Measurements from ENCODE around the gene RNASE3.
"Not testable (repeated sequence)": the region's sequence is repeated elsewhere in the genome, so short reads cannot be mapped to it uniquely, and the experiment has no call there.

RNASE3 gene

DNA sequence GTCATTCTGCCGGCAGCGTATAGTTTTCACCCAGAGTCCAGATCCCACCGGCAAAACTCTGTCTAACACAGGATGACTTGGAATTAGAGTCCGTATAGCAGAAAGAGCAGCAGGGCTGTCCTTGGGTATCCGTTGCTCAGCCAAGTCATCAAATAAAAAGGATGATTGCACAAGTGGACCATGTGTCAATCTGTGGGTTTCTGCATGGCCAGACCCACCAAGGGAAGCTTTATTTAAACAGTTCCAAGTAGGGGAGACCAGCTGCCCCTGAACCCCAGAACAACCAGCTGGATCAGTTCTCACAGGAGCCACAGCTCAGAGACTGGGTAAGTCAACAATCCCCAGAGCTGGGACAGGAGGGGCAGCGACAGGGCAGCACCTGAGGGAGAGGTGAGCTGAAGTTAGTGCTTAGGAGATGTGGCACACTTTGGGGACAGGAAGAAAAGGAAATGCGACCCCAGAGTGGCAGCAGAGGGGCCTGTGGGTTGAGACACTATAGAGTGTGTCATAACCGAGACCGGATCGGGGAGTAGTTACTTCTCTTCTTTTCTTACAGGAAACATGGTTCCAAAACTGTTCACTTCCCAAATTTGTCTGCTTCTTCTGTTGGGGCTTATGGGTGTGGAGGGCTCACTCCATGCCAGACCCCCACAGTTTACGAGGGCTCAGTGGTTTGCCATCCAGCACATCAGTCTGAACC lies at the start of gene RNASE3:
RNASE3 (plus strand) TSS at position 260 of the 700 bp plus-strand sequence; CDS start at position 562, 302 bp downstream.
- not testable (repeated sequence) for DNase-seq

DNA sequence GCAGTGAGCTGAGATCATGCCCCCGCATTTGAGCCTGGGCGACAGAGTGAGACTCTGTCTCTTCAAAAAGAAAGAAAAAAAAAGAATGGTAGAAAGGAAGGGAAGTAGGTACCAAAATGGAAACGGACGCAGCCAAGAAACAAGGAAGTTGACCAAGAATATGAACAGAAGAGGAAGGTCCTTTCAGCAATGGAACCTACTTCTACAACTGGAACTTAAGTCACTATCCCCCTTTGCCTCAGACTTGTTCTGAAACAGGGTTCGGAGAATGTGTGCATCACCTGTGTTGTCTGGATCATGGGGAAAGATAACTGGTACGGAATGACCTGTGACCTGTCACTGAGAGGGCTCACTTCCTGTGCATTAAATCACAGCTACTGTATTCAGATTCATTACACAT lies 44.6 kb upstream of the RNASE3 start:
- DNase-seq: no peak

GRCh38 chr14:20848316-20848954 lies 42.8 kb upstream of the RNASE3 start:
- DNase-seq: no peak

DNA sequence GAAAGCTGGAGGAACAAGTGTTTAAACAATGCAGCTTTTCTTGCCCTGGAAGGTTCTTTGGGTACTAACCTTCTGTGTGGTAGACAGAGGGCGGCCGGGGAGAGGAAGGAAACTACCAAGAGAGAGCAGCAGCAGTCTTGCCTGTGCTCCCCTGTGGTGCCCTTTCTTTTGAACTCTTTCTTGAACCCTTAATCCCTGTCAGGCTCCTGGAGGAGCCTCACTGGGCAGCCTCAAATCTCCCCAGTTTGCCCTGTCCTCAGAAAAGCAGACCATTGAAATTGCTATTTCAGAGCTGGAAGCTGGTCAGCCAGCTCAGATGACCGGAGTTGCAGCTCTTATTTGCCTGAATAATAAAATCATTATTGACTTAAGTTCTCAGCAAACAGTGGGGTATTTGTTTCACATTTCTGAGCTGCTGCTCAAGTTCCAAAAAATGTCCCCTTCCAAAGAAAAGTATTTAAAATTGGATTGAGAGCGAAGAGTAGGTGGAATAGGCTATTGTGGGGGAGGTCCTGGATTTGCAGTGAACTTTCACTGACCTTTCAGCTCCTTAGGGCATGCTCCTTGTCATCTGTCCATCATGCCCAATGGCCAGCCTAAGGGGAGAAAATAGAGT lies 42.1 kb upstream of the RNASE3 start:
- DNase-seq: no peak

DNA sequence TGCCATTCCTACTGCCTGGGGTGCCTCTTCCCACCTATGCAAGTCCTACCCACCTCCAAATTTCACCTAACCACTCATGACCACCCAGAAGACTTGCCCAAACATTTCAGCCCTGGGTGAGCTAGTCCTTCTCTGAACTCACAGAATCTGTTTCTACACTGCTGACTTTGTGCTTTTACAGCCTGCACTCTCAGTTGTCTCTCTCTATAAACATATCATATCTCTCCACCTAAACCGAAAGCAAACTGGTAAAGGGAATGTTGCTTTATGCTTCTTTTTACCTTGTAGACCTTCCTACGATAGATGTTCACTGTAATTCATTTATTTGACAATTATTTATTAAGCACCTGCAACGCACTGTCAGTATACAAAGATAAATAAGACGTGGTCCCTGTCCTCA lies 38.1 kb upstream of the RNASE3 start:
- no peak for DNase-seq

DNA sequence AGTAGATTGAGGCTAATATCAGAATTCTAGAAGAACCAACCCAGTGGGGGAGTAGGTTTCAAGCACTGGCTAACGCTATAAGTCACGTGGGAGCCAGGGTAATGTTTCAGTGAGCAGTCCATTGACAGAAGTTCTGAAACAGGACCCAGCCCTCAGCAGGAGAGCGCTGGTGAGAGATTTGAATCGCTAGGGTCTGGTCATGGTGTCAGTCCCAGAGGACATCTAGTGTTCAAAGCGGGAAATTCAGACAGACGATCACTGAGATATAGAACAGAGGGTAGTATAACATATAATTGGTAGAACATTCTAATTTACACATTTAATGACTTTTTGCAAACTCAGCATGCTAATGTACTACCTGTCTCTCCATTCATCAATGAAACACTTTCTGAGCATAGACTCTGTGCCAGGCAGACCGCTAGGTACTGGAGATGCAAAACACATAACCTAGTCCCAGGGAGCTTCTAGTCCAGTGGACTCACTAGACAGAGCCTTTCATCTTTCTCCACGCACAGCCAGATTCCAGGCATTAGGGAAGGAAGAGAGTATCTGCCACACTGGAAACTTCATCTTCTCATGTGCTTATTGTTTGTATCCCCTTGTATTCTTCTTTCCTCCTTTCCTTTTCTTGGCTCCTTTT lies 35.4 kb upstream of the RNASE3 start:
- peak; percentile 67 for DNase-seq

DNA sequence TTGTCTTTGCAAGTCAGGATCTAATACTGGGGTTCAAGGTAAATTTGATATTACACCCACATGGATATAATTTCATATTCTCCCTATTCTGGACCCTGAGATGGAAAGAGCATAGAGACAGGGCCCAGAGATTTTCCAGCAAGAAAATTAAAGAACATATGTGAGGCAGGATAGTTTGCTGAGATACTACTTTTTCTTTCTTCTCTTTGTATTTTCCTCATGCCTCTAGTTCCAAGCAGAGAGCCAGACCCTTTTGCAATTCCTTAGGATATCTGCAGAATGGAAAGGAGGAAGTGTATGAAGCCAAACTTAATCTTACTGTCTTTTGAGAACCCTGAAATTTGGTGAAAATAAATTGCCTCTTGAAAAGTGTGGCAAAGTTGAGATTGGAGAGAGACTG lies 34.0 kb upstream of the RNASE3 start:
- DNase-seq: no peak

GRCh38 chr14:20857630-20858261 lies 33.4 kb upstream of the RNASE3 start:
- DNase-seq: peak; percentile 74

GRCh38 chr14:20866194-20866593 lies 25.0 kb upstream of the RNASE3 start:
- no peak for DNase-seq

- DNase-seq: no peak
These were observed 24.2 kb upstream of the RNASE3 start for GRCh38 chr14:20866963-20867362.

- DNase-seq: peak; percentile 74
These were observed 17.6 kb upstream of the RNASE3 start for GRCh38 chr14:20873370-20874177.

DNA sequence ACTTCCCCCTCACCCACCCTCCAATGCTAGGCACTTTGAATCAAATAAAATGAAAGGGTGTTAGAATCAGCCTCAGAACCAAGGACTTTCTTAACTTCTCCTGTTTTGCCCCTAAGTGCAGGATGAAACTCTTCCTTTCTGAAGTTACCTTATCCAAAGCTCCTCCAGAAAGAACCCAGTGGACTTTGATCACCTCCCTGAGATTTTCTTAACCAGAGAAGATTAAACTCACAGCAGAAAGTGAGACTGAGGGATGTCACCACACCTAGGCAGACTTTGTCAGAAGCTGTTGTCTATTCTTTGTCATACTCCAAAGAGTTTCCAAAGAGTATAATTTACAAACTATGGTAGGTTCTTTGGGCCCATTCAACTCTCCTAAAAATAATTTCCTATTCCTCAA lies 14.2 kb upstream of the RNASE3 start:
- DNase-seq: no peak

DNA sequence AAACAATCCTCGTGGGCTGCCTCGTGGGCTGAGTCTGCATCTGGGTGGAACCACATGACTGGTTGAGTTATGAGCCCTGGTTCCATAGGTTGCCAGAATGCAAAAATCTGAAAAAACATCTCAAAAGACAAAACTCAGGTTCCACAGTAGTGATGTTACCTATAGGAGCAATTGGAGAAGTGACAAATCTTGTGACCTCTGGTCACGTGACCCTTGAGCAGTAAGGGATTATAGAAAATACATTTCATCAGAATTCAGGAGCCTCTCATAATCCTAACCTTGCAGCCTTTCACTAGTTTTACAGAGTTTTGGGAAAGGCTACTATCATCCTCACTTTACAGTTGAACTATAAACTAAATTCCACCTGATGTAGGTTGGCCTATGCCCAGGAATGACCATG lies 12.5 kb upstream of the RNASE3 start:
- no peak for DNase-seq

GRCh38 chr14:20881229-20881628 lies 10.0 kb upstream of the RNASE3 start:
- DNase-seq: not testable (repeated sequence)

GRCh38 chr14:20882787-20883186 lies 8.4 kb upstream of the RNASE3 start:
- DNase-seq: not testable (repeated sequence)

- not testable (repeated sequence) for DNase-seq
These were observed 2.8 kb upstream of the RNASE3 start for GRCh38 chr14:20888411-20888810.

GRCh38 chr14:20895322-20895721 lies 4.1 kb downstream of the RNASE3 start:
- not testable (repeated sequence) for DNase-seq

- no peak for DNase-seq
These were observed 13.3 kb downstream of the RNASE3 start for GRCh38 chr14:20904393-20905029.

DNA sequence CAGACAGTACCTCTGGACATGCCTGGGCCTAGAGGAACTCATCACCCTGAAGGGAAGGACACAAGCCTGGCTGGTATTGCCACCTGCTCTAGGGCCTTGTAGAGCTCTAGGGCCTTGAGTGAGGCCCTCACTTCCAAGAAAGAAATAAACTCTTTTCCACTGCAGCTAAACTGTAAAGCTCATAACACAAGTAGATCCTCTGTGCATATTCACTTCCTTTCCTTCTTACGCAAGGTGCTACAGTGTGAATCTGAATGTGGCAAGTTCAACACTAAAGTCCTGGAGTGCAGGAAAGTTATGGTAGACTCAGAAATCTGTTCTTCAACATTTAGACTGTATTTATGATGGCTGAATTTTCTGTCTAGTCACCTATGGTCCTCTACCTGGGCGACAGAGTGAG lies 14.5 kb downstream of the RNASE3 start:
- no peak for DNase-seq

DNA sequence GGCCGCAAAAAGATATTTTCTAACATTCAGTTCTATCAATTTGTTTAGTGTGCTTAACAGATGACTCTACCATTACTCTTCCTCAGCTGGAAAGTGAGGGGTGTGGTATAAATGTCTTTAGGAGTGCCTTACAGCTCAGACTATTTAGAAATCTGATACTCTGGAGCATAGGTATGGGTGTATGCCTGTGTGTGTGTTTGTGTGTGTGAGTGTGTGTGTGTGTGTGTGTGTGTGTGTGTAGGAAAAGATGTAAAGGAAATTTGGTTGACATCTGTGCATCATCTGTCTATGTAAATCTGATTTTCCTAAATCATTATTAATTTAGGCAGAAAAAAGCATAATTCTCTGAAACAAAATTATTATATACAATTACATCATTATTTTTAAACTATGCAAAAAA lies 16.0 kb downstream of the RNASE3 start:
- DNase-seq: no peak

- DNase-seq: not testable (repeated sequence)
These were observed 19.6 kb downstream of the RNASE3 start for GRCh38 chr14:20910822-20911221.
